CD4-positive, alpha-beta T cell (primary cell): ENCODE data around the gene PHACTR3. TPM values are rescaled to one million over a fixed set of nuclear protein-coding genes. Genes with fewer than 3 reads are reported as not detected.

Experiments
- ATAC-seq: fragments of 200-7000 bp; cut with Tn5 transposase; one replicate; pipeline ENCODE4 v1.10.0; 2022; ENCODE audit warnings: mild to moderate bottlenecking; ENCODE audit not compliant: poor library complexity
- CTCF ChIA-PET: fragments of 350-600 bp; sonication (Branson Sonifier 250); formaldehyde crosslinking; loops from one replicate; lab custom pipeline; 2021; ENCODE audit warnings: antibody characterized with exemption, inconsistent platforms; lab: Charles Lee
- POLR2A ChIA-PET: fragments of 350-600 bp; sonication (Branson Sonifier 250); formaldehyde crosslinking; loops from one replicate; lab custom pipeline; 2021; ENCODE audit warnings: antibody characterized with exemption, inconsistent platforms; lab: Charles Lee
- DNase-seq, 14 experiments: peaks; one replicate each; pipeline ENCODE4 v3.0.0-alpha.2; 2013 to 2020; ENCODE audit warnings: mixed read lengths in 2 of 14
- H3K27ac ChIP-seq, 2 donors: one replicate each; pipeline versions ENCODE4 v1.5.1 to v1.7.0; 2013; ENCODE audit warnings: low read length in 2 of 2, low read depth in 1 of 2, mild to moderate bottlenecking in 1 of 2
- H3K27me3 ChIP-seq, 2 experiments: 1 replicate in 1 of 2; 2 replicates in 1 of 2; pipeline versions ENCODE4 v1.6.1 to v1.7.0; 2013; ENCODE audit warnings: low read length in 2 of 2, control low read depth in 1 of 2, mild to moderate bottlenecking in 1 of 2, moderate library complexity in 1 of 2; ENCODE audit not compliant: insufficient read depth in 2 of 2, control insufficient read depth in 1 of 2
- H3K36me3 ChIP-seq: one replicate; pipeline ENCODE4 v1.6.1; 2013; ENCODE audit warnings: low read length, control low read depth; ENCODE audit not compliant: insufficient read depth
- H3K4me1 ChIP-seq: one replicate; pipeline ENCODE4 v1.6.1; 2013; ENCODE audit warnings: low read length, control low read depth; ENCODE audit not compliant: insufficient read depth
- H3K4me3 ChIP-seq: one replicate; pipeline ENCODE4 v1.5.1; 2013; ENCODE audit warnings: mild to moderate bottlenecking, low read length, moderate library complexity
- H3K9me3 ChIP-seq, 2 experiments: 1 replicate in 1 of 2; 2 replicates in 1 of 2; pipeline versions ENCODE4 v1.6.1 to v1.7.0; 2013; ENCODE audit warnings: low read length in 2 of 2, mild to moderate bottlenecking in 2 of 2, control low read depth in 1 of 2, moderate library complexity in 1 of 2; ENCODE audit not compliant: control insufficient read depth in 1 of 2, insufficient read depth in 1 of 2
- H3K27ac Mint-ChIP-seq: one replicate; pipeline ENCODE4 v1.8.0; 2020; ENCODE audit warnings: mixed read lengths
- H3K27me3 Mint-ChIP-seq: one replicate; pipeline ENCODE4 v1.8.0; 2021; ENCODE audit warnings: mixed read lengths
- H3K36me3 Mint-ChIP-seq: one replicate; pipeline ENCODE4 v1.8.0; 2021; ENCODE audit warnings: low read depth, mixed read lengths
- H3K4me1 Mint-ChIP-seq: one replicate; pipeline ENCODE4 v1.8.0; 2021; ENCODE audit warnings: low read depth, mixed read lengths
- H3K4me3 Mint-ChIP-seq: one replicate; pipeline ENCODE4 v1.8.0; 2020; ENCODE audit warnings: mild to moderate bottlenecking, mixed read lengths
- H3K9me3 Mint-ChIP-seq: one replicate; pipeline ENCODE4 v1.8.0; 2020; ENCODE audit warnings: mixed read lengths
- intact Hi-C, 2 experiments: fragments of 100-400 bp; cut with DNase I in 1 of 2; cut with micrococcal nuclease in 1 of 2; formaldehyde crosslinking; loops; one replicate each; pipeline versions ENCODE4 v1.15.1 to v1.9.0; 2023 to 2025; cut with DNase I, micrococcal nuclease
- total RNA-seq, 174 experiments: library from RNA in 2 of 174; stranded (reverse) in 2 of 174; gene quantifications; one replicate each; pipeline ENCODE4 v1.2.3 and lab custom pipeline; 2021 to 2026
- TF ChIP-seq, protein P1 (sequence below): fragments of 200-600 bp; IDR thresholded peaks from one replicate; pipeline ENCODE4 v1.8.0; 2022; ENCODE audit warnings: antibody characterized with exemption, mild to moderate bottlenecking

The PHACTR3 gene
- total RNA-seq, 2 experiments from 2014 or later = not detected

DNA sequence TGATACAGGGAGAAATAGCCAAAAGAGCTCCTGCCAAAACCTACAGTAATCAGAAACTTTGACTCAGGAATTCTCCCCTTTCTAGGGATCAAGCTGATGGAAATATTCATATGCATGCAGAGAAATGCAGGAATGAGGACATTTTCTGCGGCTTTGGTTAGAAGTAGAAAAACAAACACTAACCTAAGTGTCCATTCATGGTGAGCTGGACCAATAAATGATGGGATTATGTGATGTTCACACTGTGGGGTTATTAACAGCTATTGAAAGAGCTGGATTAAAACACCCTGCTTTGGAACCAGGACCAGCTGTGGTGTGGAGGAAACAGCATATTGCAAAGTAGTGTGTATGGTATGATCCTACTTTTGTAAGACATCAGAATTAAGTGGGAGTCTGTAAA, 186.0 kb downstream of the PHACTR3 start:
- Mint-ChIP-seq H3K9me3 (peaks cover 2% of the 10 kb centered on the region), H3K27ac (no peak overlapping the region), H3K27me3 (peaks cover 39% of the 10 kb centered on the region), H3K4me3 (no peak overlapping the region), H3K4me1 (no peaks in the 10 kb centered on the region), H3K36me3 (no peaks in the 10 kb centered on the region)
- Histone ChIP-seq H3K36me3 (no peaks in the 10 kb centered on the region), H3K9me3 (peaks cover 0 to 6% of the 10 kb centered on the region in 2 experiments), H3K4me3 (no peak overlapping the region), H3K4me1 (no peaks in the 10 kb centered on the region), H3K27me3 (peaks cover 0 to 3% of the 10 kb centered on the region in 2 experiments), H3K27ac (no peak overlapping the region)
- DNase-seq (no peak), ATAC-seq (no peak)
- intact Hi-C loops = no loop called here
- ChIA-PET CTCF (no interaction called here), POLR2A (no interaction called here)
- TF ChIP-seq, protein P1, sequence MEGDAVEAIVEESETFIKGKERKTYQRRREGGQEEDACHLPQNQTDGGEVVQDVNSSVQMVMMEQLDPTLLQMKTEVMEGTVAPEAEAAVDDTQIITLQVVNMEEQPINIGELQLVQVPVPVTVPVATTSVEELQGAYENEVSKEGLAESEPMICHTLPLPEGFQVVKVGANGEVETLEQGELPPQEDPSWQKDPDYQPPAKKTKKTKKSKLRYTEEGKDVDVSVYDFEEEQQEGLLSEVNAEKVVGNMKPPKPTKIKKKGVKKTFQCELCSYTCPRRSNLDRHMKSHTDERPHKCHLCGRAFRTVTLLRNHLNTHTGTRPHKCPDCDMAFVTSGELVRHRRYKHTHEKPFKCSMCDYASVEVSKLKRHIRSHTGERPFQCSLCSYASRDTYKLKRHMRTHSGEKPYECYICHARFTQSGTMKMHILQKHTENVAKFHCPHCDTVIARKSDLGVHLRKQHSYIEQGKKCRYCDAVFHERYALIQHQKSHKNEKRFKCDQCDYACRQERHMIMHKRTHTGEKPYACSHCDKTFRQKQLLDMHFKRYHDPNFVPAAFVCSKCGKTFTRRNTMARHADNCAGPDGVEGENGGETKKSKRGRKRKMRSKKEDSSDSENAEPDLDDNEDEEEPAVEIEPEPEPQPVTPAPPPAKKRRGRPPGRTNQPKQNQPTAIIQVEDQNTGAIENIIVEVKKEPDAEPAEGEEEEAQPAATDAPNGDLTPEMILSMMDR = no peak

DNA sequence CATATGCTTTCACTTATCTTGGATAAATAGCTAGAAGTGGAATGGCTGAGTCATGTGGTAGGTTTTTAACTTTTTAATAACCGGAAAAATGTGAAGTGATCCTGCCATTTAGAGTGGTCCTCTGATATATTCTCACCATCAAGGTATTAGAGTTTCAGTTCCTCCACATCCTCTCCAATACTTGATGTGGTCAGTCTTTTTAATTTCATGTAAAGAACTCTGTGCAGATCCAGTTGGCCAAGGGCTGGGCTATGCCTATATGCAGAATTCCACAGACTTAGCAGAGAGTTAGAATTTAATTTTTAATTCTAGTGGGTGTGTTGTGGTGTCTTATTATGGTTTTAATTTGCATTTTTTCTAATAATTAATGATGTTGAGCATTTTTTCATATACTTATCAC, 188.0 kb downstream of the PHACTR3 start:
- Histone ChIP-seq H3K27ac (no peak overlapping the region), H3K36me3 (no peaks in the 10 kb centered on the region), H3K4me3 (no peak overlapping the region), H3K27me3 (peaks cover 0 to 3% of the 10 kb centered on the region in 2 experiments), H3K9me3 (peaks cover 0 to 6% of the 10 kb centered on the region in 2 experiments), H3K4me1 (no peaks in the 10 kb centered on the region)
- H3K36me3 Mint-ChIP-seq = no peaks in the 10 kb centered on the region
- no peak for ATAC-seq
- H3K4me3 Mint-ChIP-seq = no peak overlapping the region
- DNase-seq = no peak
- ChIA-PET POLR2A (no interaction called here), CTCF (no interaction called here)
- no peaks in the 10 kb centered on the region for H3K4me1 Mint-ChIP-seq
- no peak overlapping the region for H3K27ac Mint-ChIP-seq
- peaks cover 13% of the 10 kb centered on the region for H3K9me3 Mint-ChIP-seq
- H3K27me3 Mint-ChIP-seq = peaks cover 32% of the 10 kb centered on the region
- intact Hi-C loops = no loop called here
- TF ChIP-seq, protein P1 = no peak

DNA sequence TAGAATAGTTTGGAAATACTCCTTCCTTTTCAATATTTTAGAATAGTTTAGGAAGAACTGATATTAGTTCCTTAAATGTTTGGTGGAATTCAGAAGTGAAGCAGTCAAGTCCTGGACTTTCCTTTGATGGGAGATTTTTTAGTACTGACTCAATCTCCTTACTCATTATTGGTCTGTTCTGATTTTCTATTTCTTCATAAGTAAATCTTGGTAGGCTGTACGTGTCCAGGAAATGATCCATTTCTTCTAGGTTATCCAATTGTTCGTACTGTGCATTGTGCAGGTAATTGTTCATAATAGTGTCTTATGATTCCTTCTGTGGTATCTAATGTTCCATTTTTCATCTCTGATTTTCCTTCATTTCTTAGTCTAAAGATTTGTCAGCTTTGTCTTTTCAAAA, 190.2 kb downstream of the PHACTR3 start:
- Histone ChIP-seq H3K9me3 (peaks cover 0 to 6% of the 10 kb centered on the region in 2 experiments), H3K4me3 (no peak overlapping the region), H3K27me3 (no peaks in the 10 kb centered on the region), H3K4me1 (no peaks in the 10 kb centered on the region), H3K27ac (no peak overlapping the region), H3K36me3 (no peaks in the 10 kb centered on the region)
- DNase-seq (no peak), ATAC-seq (no peak)
- intact Hi-C loops = no loop called here
- peaks cover 16% of the 10 kb centered on the region for H3K9me3 Mint-ChIP-seq
- no peaks in the 10 kb centered on the region for H3K36me3 Mint-ChIP-seq
- no peak overlapping the region for H3K27ac Mint-ChIP-seq
- ChIA-PET CTCF (no interaction called here), POLR2A (no interaction called here)
- peaks cover 13% of the 10 kb centered on the region for H3K27me3 Mint-ChIP-seq
- TF ChIP-seq, protein P1 = no peak
- H3K4me1 Mint-ChIP-seq = no peaks in the 10 kb centered on the region
- no peak overlapping the region for H3K4me3 Mint-ChIP-seq
